Measurements from ENCODE around the gene COX6B1.
A peak's percentile ranks its signal among the peaks of the same experiment; 100 is the strongest.
"Not testable (repeated sequence)": the region's sequence is repeated elsewhere in the genome, so short reads cannot be mapped to it uniquely, and the experiment has no call there.

Gene COX6B1, protein sequence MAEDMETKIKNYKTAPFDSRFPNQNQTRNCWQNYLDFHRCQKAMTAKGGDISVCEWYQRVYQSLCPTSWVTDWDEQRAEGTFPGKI

DNA sequence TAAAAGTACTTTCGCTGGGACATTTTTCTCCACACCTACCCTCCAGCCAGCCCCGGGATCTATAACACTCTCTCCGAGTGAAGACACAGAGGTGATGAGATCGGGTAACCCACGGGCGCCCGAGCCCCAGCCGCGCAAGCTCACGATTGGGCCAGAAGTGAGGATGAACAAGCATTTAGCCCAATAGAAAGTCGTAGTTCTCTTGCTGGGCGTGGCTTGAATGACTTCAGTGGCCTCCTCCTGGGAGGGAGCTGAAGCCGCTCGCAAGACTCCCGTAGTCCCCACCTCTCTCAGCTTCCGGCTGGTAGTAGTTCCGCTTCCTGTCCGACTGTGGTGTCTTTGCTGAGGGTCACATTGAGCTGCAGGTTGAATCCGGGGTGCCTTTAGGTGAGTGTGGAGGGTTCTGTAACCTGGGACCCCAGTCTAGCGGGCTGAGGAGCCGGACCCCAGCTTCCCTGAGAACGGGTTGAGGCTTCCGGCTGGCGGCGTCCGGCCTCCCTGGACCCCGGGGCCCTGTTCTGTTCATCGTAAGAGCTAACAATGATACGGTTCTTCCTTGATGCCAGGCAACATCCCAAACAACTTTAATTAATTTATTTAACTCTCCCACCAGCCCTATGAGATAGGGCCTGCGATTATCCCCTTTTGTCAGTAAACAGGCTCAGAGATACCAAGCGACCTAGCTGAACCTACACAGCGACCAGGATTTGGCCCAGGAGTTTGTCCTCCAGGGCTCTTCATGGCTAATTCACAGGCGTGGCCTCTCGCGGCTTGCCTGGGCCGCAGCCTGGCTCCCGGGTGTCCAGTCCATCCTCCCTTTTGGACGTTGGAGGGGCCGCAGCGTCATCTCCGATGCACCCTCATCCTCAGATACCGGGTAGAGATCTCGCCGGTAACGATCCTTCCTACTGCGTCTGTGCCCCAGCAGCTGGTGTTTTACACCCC is at the start of gene COX6B1:
Gene COX6B1 (plus strand): TSS at position 307 of the 945 bp plus-strand sequence. CDS start 2,921 bp downstream, outside the sequence.
- no peak for TF ChIP-seq CTCF (IDR thresholded peaks at IDR 0.05; ENCODE audit: borderline replicate concordance, control extremely low read depth, extremely low read depth, insufficient read depth, missing control alignments)
- DNase-seq (ENCODE audit: low spot score): peak; percentile 98
- in situ Hi-C loops (cut with MboI; ENCODE audit: low sequenced_read_pairs, unreplicated experiment): no loop called here

- in situ Hi-C loops (cut with MboI; ENCODE audit: low sequenced_read_pairs, unreplicated experiment): no loop called here
- no peak for DNase-seq (ENCODE audit: low spot score)
- no peak for TF ChIP-seq CTCF (IDR thresholded peaks at IDR 0.05; ENCODE audit: borderline replicate concordance, control extremely low read depth, extremely low read depth, insufficient read depth, missing control alignments)
Observed at GRCh38 chr19:35601971-35602370, 46.2 kb upstream of the COX6B1 start.

- DNase-seq (ENCODE audit: low spot score); in situ Hi-C loops (cut with MboI; ENCODE audit: low sequenced_read_pairs, unreplicated experiment): not testable (repeated sequence)
Observed at GRCh38 chr19:35604436-35604835, 43.7 kb upstream of the COX6B1 start.

- in situ Hi-C loops (cut with MboI; ENCODE audit: low sequenced_read_pairs, unreplicated experiment): not testable (repeated sequence)
Observed at GRCh38 chr19:35607170-35607569, 41.0 kb upstream of the COX6B1 start.

DNA sequence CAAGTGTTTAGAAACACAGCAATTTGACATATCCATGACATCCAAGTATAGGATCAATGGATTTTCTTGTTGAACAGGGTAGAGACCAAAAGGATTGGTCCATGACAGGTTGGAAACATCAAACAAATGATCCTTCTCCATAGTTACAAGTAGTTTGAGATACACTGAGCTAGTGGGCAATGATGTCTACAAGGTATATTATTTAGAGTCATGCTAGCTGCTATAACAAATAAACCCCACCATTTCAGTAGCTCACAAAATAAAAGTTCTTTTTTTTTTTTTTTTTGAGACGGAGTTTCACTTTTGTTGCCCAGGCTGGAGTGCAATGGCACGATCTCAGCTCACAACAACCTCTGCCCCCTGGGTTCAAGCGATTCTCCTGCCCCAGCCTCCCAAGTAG is 40.5 kb upstream of the COX6B1 start:
- TF ChIP-seq CTCF (IDR thresholded peaks at IDR 0.05; ENCODE audit: borderline replicate concordance, control extremely low read depth, extremely low read depth, insufficient read depth, missing control alignments): no peak
- DNase-seq (ENCODE audit: low spot score): no peak
- in situ Hi-C loops (cut with MboI; ENCODE audit: low sequenced_read_pairs, unreplicated experiment): no loop called here

More at GRCh38 chr19:35607170-35607569, 41.0 kb upstream of the COX6B1 start:
- DNase-seq (ENCODE audit: low spot score): not testable (repeated sequence)

DNA sequence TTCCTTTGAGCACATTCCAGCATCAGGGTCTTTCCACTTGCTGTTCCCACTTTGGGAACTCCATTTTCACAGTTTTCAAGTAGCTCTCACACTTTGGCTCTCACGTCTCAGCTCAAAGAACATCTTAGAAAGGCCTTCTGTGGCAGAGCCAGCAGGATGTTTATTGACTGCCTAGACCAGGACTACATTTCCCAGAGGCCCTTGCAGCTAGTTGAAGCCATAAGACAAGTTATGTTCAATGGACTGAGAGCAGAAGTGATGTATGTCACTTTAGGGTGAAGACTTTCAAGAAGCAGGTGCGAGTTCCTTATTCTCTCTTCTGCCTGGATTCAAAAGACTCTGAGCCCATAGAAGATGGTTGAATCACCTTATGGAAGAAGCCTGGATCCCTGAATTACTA is 39.9 kb upstream of the COX6B1 start:
- in situ Hi-C loops (cut with MboI; ENCODE audit: low sequenced_read_pairs, unreplicated experiment): no loop called here
- DNase-seq (ENCODE audit: low spot score): no peak

DNA sequence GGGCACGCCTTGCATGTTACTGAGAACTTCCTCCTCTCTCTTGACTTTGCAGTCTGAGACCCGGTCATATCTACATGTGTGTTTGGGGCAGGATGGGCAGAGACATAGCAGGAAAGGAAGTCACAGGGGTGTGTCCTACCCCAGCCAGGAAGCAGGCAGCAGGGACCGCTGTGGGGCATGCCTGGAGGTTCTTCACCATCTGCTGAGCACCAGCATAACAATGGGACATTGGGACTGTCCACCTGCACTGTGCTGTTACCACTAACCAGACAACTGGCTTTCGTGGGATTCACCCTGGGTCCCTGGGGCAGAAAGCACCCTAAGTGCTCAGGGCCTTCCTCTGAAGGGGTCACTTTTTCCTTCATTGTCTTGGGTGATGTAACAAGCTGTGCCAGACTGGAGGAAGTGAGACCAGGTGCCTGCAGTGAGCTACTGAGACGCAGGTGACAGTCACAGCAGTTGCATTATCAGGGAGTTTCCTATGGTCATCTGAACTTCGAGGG is 38.2 kb upstream of the COX6B1 start:
- in situ Hi-C loops (cut with MboI; ENCODE audit: low sequenced_read_pairs, unreplicated experiment): no loop called here
- no peak for TF ChIP-seq CTCF (IDR thresholded peaks at IDR 0.05; ENCODE audit: borderline replicate concordance, control extremely low read depth, extremely low read depth, insufficient read depth, missing control alignments)
- DNase-seq (ENCODE audit: low spot score): peak; percentile 66

More for the DNA sequence above, 39.9 kb upstream of the COX6B1 start:
- TF ChIP-seq CTCF (IDR thresholded peaks at IDR 0.05; ENCODE audit: borderline replicate concordance, control extremely low read depth, extremely low read depth, insufficient read depth, missing control alignments): no peak

Data from GM13976 (cell line).